H9 (cell line): ENCODE measurements around the gene C19orf81. TPM values are rescaled to one million over a fixed set of nuclear protein-coding genes. Genes with fewer than 3 reads are reported as not detected.
"Not testable (repeated sequence)": the region's sequence is repeated elsewhere in the genome, so short reads cannot be mapped to it uniquely, and the experiment has no call there.

Experiments used
- DNase-seq: peaks from one replicate; pipeline ENCODE4 v3.0.0-alpha.2; 2017
- H2AFZ ChIP-seq: one replicate; pipeline ENCODE4 v1.6.1; 2013; ENCODE audit warnings: mild to moderate bottlenecking, low read length, control low read depth, moderate library complexity
- H2AK5ac ChIP-seq: 2 replicates; pipeline ENCODE4 v1.6.1; 2013; ENCODE audit warnings: low read length, control low read depth, mixed read lengths; ENCODE audit not compliant: insufficient read length
- H2BK120ac ChIP-seq: one replicate; pipeline ENCODE4 v1.6.1; 2013; ENCODE audit warnings: low read depth, mild to moderate bottlenecking, low read length, control low read depth, inconsistent platforms; ENCODE audit not compliant: poor library complexity, severe bottlenecking
- H2BK12ac ChIP-seq: 2 replicates; pipeline ENCODE4 v1.6.1; 2013; ENCODE audit warnings: low read length, control low read depth, mixed read lengths, low read depth; ENCODE audit not compliant: insufficient read length
- H2BK15ac ChIP-seq: 2 replicates; pipeline ENCODE4 v1.6.1; 2013; ENCODE audit warnings: low read depth, low read length, control low read depth
- H2BK20ac ChIP-seq: one replicate; pipeline ENCODE4 v1.6.1; 2013; ENCODE audit warnings: low read depth, mild to moderate bottlenecking, low read length, control low read depth, inconsistent platforms; ENCODE audit not compliant: poor library complexity, severe bottlenecking
- H2BK5ac ChIP-seq: 2 replicates; pipeline ENCODE4 v1.6.1; 2013; ENCODE audit warnings: low read length, control low read depth, mixed read lengths; ENCODE audit not compliant: insufficient read length
- H3K14ac ChIP-seq: 2 replicates; pipeline ENCODE4 v1.6.1; 2013; ENCODE audit warnings: low read length, control low read depth; ENCODE audit not compliant: insufficient read depth
- H3K18ac ChIP-seq: 2 replicates; pipeline ENCODE4 v1.6.1; 2013; ENCODE audit warnings: low read depth, mild to moderate bottlenecking, mixed read lengths, low read length, control low read depth; ENCODE audit not compliant: insufficient read length
- H3K23ac ChIP-seq: 2 replicates; pipeline ENCODE4 v1.6.1; 2013; ENCODE audit warnings: low read length, control low read depth, mixed read lengths, low read depth; ENCODE audit not compliant: insufficient read length
- H3K23me2 ChIP-seq: 2 replicates; pipeline ENCODE4 v1.6.1; 2013; ENCODE audit warnings: low read depth, mild to moderate bottlenecking, mixed read lengths, low read length, control low read depth; ENCODE audit not compliant: insufficient read length, poor library complexity, severe bottlenecking
- H3K27ac ChIP-seq: 2 replicates; pipeline ENCODE4 v1.5.1; 2013; ENCODE audit warnings: low read length, control low read depth, mixed read lengths, low read depth; ENCODE audit not compliant: insufficient read length
- H3K27me3 ChIP-seq: 2 replicates; pipeline ENCODE4 v1.6.1; 2013; ENCODE audit warnings: low read length, control low read depth, inconsistent platforms; ENCODE audit not compliant: insufficient read depth
- H3K4ac ChIP-seq: 2 replicates; pipeline ENCODE4 v1.6.1; 2013; ENCODE audit warnings: low read depth, mild to moderate bottlenecking, control low read depth, inconsistent platforms, low read length, moderate library complexity
- H3K4me1 ChIP-seq: 2 replicates; pipeline ENCODE4 v1.6.1; 2013; ENCODE audit warnings: low read length, control low read depth, inconsistent platforms; ENCODE audit not compliant: insufficient read depth
- H3K4me2 ChIP-seq: 2 replicates; pipeline ENCODE4 v1.6.1; 2013; ENCODE audit warnings: low read length, control low read depth, mixed read lengths; ENCODE audit not compliant: insufficient read length, insufficient read depth
- H3K56ac ChIP-seq: 2 replicates; pipeline ENCODE4 v1.6.1; 2013; ENCODE audit warnings: low read depth, mild to moderate bottlenecking, mixed read lengths, low read length, control low read depth; ENCODE audit not compliant: insufficient read length
- H3K79me1 ChIP-seq: 2 replicates; pipeline ENCODE4 v1.6.1; 2013; ENCODE audit warnings: low read depth, mild to moderate bottlenecking, moderate library complexity, low read length, control low read depth, inconsistent platforms; ENCODE audit not compliant: insufficient read depth, poor library complexity, severe bottlenecking
- H3K79me2 ChIP-seq: 2 replicates; pipeline ENCODE4 v1.6.1; 2013; ENCODE audit warnings: low read length, control low read depth, inconsistent platforms; ENCODE audit not compliant: insufficient read depth
- H3K9ac ChIP-seq: 2 replicates; pipeline ENCODE4 v1.6.1; 2013; ENCODE audit warnings: low read length, control low read depth, mixed read lengths; ENCODE audit not compliant: insufficient read length; ENCODE audit errors: extremely low read depth
- H3K9me3 ChIP-seq: one replicate; pipeline ENCODE4 v1.6.1; 2013; ENCODE audit warnings: low read depth, low read length, inconsistent platforms; ENCODE audit not compliant: control insufficient read depth
- H3T11ph ChIP-seq: one replicate; pipeline ENCODE4 v1.6.1; 2013; ENCODE audit warnings: mild to moderate bottlenecking, low read length, control low read depth, inconsistent platforms
- H4K20me1 ChIP-seq: one replicate; pipeline ENCODE4 v1.6.1; 2013; ENCODE audit not compliant: control insufficient read depth, insufficient read length, insufficient read depth
- H4K5ac ChIP-seq: 2 replicates; pipeline ENCODE4 v1.6.1; 2013; ENCODE audit warnings: low read depth, mild to moderate bottlenecking, mixed read lengths, low read length, control low read depth; ENCODE audit not compliant: insufficient read length
- H4K8ac ChIP-seq: replicated peaks from 2 replicates; pipeline ENCODE4 v1.6.1; 2013; ENCODE audit warnings: low read length, control low read depth, mixed read lengths, low read depth; ENCODE audit not compliant: insufficient read length
- H4K91ac ChIP-seq: 2 replicates; pipeline ENCODE4 v1.6.1; 2013; ENCODE audit warnings: low read depth, mild to moderate bottlenecking, moderate library complexity, mixed read lengths, low read length, control low read depth; ENCODE audit not compliant: insufficient read length
- H3K27ac Mint-ChIP-seq, 3 experiments: 2 replicates in 2 of 3; 3 replicates in 1 of 3; pipeline ENCODE4 v1.8.0; 2020 to 2021; ENCODE audit warnings: mixed read lengths in 3 of 3, mild to moderate bottlenecking in 1 of 3, moderate library complexity in 1 of 3
- H3K27me3 Mint-ChIP-seq: 2 replicates; pipeline ENCODE4 v1.8.0; 2021; ENCODE audit warnings: low read depth, mild to moderate bottlenecking, moderate library complexity, mixed read lengths
- H3K36me3 Mint-ChIP-seq, 3 experiments: 2 replicates in 2 of 3; 3 replicates in 1 of 3; pipeline ENCODE4 v1.8.0; 2020 to 2021; ENCODE audit warnings: low read depth in 3 of 3, mixed read lengths in 3 of 3; ENCODE audit not compliant: insufficient read depth in 1 of 3
- H3K4me1 Mint-ChIP-seq, 2 experiments: 2 replicates each; pipeline ENCODE4 v1.8.0; 2020; ENCODE audit warnings: mixed read lengths in 2 of 2
- H3K4me3 Mint-ChIP-seq, 2 experiments: 2 replicates in 1 of 2; 3 replicates in 1 of 2; pipeline ENCODE4 v1.8.0; 2020 to 2021; ENCODE audit warnings: mild to moderate bottlenecking in 2 of 2, mixed read lengths in 2 of 2, moderate library complexity in 1 of 2
- H3K9me3 Mint-ChIP-seq, 2 experiments: 2 replicates in 1 of 2; 3 replicates in 1 of 2; pipeline ENCODE4 v1.8.0; 2020; ENCODE audit warnings: mild to moderate bottlenecking in 2 of 2, mixed read lengths in 2 of 2, moderate library complexity in 1 of 2
- WGBS: extraction: QIAGEN DNeasy Blood & Tissue Kit; methylation state at CpG from one replicate; pipeline ENCODE4 v1.1.7; 2013; ENCODE audit warnings: missing lambda C conversion rate, low lambda C conversion rate, mixed read lengths; ENCODE audit not compliant: insufficient read length; ENCODE audit errors: extremely low coverage; 5-methylcytosine and 5-hydroxymethylcytosine counted together
- total RNA-seq: library from RNA; stranded (reverse); gene quantifications from 2 replicates; pipeline ENCODE4 v1.2.1, GENCODE V29; 2021

C19orf81 gene
- total RNA-seq, 1 experiment from 2014 or later, result 11.0 TPM

GRCh38 chr19:50620394-50620906, 28.8 kb upstream of the C19orf81 start:
- H3K27ac ChIP-seq, H2BK20ac ChIP-seq, H2BK12ac ChIP-seq, H2BK5ac ChIP-seq, DNase-seq, H3K56ac ChIP-seq, H3K4me1 Mint-ChIP-seq, H4K20me1 ChIP-seq, H3K9ac ChIP-seq, H4K5ac ChIP-seq, H3K27me3 ChIP-seq, H3K79me2 ChIP-seq, H2BK120ac ChIP-seq, H3K9me3 ChIP-seq, H3K14ac ChIP-seq, H4K8ac ChIP-seq, H3T11ph ChIP-seq, H3K23me2 ChIP-seq, H3K36me3 Mint-ChIP-seq, H3K9me3 Mint-ChIP-seq, H3K27ac Mint-ChIP-seq, H2AFZ ChIP-seq, H3K18ac ChIP-seq, H3K4ac ChIP-seq, H2BK15ac ChIP-seq, H3K4me3 Mint-ChIP-seq, H3K4me2 ChIP-seq, H4K91ac ChIP-seq, H3K27me3 Mint-ChIP-seq, H3K4me1 ChIP-seq, H2AK5ac ChIP-seq, H3K79me1 ChIP-seq, H3K23ac ChIP-seq: not testable (repeated sequence)
- WGBS, result no CpG with 5 or more reads among the region's 5 CpGs
